Measurements from ENCODE around the gene CHRDL2. TPM values are rescaled to one million over a fixed set of nuclear protein-coding genes. Genes with fewer than 3 reads are reported as not detected.

The CHRDL2 gene
- total and polyA plus RNA-seq, 3 experiments from 2014 or later, result not detected

Other genes starting within 250 kb of the CHRDL2 start
- 1 to 10 TPM; 4.0 to 6.1 TPM for gene LIPT2, start 237.7 kb downstream of the CHRDL2 start, total RNA-seq
- 17.0 TPM for gene LIPT2, start 237.7 kb downstream of the CHRDL2 start, polyA plus RNA-seq
- 10 to 100 TPM; 53.8 to 57.5 TPM for gene POLD3, start 138.8 kb downstream of the CHRDL2 start, total RNA-seq
- gene POLD3, start 138.8 kb downstream of the CHRDL2 start, polyA plus RNA-seq, result 20.7 TPM
- gene RNF169, start 17.4 kb upstream of the CHRDL2 start, total RNA-seq, result 10 to 100 TPM; 13.4 to 13.6 TPM
- 2.3 TPM for gene RNF169, start 17.4 kb upstream of the CHRDL2 start, polyA plus RNA-seq
- 10 to 100 TPM; 28.4 to 32.9 TPM for gene XRRA1, start 217.7 kb upstream of the CHRDL2 start, total RNA-seq
- gene XRRA1, start 217.7 kb upstream of the CHRDL2 start, polyA plus RNA-seq, result 7.1 TPM
- gene SPCS2, start 217.8 kb upstream of the CHRDL2 start, total RNA-seq, result 100 to 1,000 TPM; 150 to 151 TPM
- 273 TPM for gene SPCS2, start 217.8 kb upstream of the CHRDL2 start, polyA plus RNA-seq

Measured in CD8-positive, alpha-beta memory T cell (primary cell).